SU-DHL-6 (cell line): ENCODE results near the gene NPBWR2.

Source experiments
- EZH2phosphoT487 ChIP-seq: fragments of 200-600 bp; sonication (generic), shearing (Covaris generic); conservative IDR thresholded peaks from 2 replicates; pipeline ENCODE4 v1.6.1; 2018; ENCODE audit warnings: mild to moderate bottlenecking, antibody characterized with exemption, low read length, moderate library complexity, mixed read lengths
- TF ChIP-seq, protein P1 (sequence below): fragments of 200-600 bp; sonication (generic); IDR thresholded peaks from one replicate; pipeline ENCODE4 v1.5.1; 2017; ENCODE audit warnings: antibody characterized with exemption, mild to moderate bottlenecking, low read length, moderate library complexity; ENCODE audit not compliant: insufficient read depth, poor library complexity, severe bottlenecking

DNA sequence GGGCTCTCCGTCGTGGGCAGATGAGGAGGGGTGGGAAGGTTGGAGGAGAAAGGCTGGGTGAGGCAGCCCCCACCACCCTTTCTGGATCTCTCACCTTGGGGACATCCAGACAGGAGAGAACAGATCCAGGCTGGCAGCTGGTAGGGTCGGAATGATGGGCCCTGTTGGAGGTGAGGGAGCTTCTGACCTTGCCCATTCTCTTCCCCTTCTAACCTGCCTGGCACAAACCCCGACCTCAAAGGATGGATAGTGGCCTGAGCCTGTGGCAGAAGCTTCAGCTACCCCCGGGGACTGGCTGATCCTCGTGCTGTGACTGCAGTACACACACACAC lies 6.0 kb upstream of the NPBWR2 start:
- TF ChIP-seq, protein P1, sequence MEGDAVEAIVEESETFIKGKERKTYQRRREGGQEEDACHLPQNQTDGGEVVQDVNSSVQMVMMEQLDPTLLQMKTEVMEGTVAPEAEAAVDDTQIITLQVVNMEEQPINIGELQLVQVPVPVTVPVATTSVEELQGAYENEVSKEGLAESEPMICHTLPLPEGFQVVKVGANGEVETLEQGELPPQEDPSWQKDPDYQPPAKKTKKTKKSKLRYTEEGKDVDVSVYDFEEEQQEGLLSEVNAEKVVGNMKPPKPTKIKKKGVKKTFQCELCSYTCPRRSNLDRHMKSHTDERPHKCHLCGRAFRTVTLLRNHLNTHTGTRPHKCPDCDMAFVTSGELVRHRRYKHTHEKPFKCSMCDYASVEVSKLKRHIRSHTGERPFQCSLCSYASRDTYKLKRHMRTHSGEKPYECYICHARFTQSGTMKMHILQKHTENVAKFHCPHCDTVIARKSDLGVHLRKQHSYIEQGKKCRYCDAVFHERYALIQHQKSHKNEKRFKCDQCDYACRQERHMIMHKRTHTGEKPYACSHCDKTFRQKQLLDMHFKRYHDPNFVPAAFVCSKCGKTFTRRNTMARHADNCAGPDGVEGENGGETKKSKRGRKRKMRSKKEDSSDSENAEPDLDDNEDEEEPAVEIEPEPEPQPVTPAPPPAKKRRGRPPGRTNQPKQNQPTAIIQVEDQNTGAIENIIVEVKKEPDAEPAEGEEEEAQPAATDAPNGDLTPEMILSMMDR: no peak
- TF ChIP-seq EZH2phosphoT487: no peak
